Gastroesophageal sphincter (tissue), 4 donors: ENCODE measurements around the gene TMEM69. TPM values are rescaled to one million over a fixed set of nuclear protein-coding genes. Genes with fewer than 3 reads are reported as not detected.
"Not testable (repeated sequence)": the region's sequence is repeated elsewhere in the genome, so short reads cannot be mapped to it uniquely, and the experiment has no call there.

Experiments
- ATAC-seq: fragments of 150-250 bp; one replicate; pipeline ENCODE4 v1.9.1; 2016; ENCODE audit warnings: mild to moderate bottlenecking, moderate library complexity
- H3K27ac ChIP-seq, 4 donors: fragments of 200-600 bp; sonication (generic) in 3 of 4; 1 replicate in 3 of 4; 2 replicates in 1 of 4; pipeline ENCODE4 v1.5.1; 2016 to 2019
- H3K27me3 ChIP-seq: fragments of 200-600 bp; sonication (generic); one replicate; pipeline ENCODE4 v1.5.1; 2019
- H3K36me3 ChIP-seq, 2 donors: fragments of 200-600 bp; sonication (generic); one replicate each; pipeline ENCODE4 v1.5.1; 2019; ENCODE audit warnings: control low read depth in 1 of 2
- H3K4me1 ChIP-seq, 3 donors: fragments of 200-600 bp; sonication (generic); 1 replicate in 2 of 3; 2 replicates in 1 of 3; pipeline ENCODE4 v1.5.1; 2016 to 2019; ENCODE audit warnings: control low read depth in 2 of 3
- H3K4me3 ChIP-seq, 2 donors: fragments of 200-600 bp; sonication (generic); one replicate each; pipeline ENCODE4 v1.5.1; 2019; ENCODE audit warnings: mild to moderate bottlenecking in 1 of 2, moderate library complexity in 1 of 2
- H3K9me3 ChIP-seq, 3 donors: fragments of 200-600 bp; sonication (generic); one replicate each; pipeline ENCODE4 v1.5.1; 2017 to 2019; ENCODE audit warnings: control low read depth in 2 of 3
- EP300 ChIP-seq: sonication (generic); formaldehyde crosslinking; IDR thresholded peaks from one replicate; pipeline ENCODE4 v1.6.1; 2017; ENCODE audit warnings: antibody characterized with exemption, mild to moderate bottlenecking
- POLR2A ChIP-seq, 2 donors: fragments of 450-650 bp; IDR thresholded peaks; one replicate each; pipeline ENCODE4 v1.6.1; 2017; ENCODE audit warnings: antibody characterized with exemption in 2 of 2, mild to moderate bottlenecking in 2 of 2, moderate library complexity in 1 of 2
- POLR2AphosphoS5 ChIP-seq: sonication (generic); formaldehyde crosslinking; IDR thresholded peaks from one replicate; pipeline ENCODE4 v1.6.1; 2017; ENCODE audit warnings: antibody characterized with exemption
- WGBS, 2 donors: methylation state at CpG; one replicate each; pipeline ENCODE4 v1.1.5; 2018; ENCODE audit warnings: low coverage in 1 of 2; 5-methylcytosine and 5-hydroxymethylcytosine counted together
- total RNA-seq, 4 donors: library from RNA; depleted of rRNA; stranded (reverse); fragments of >200 nt; gene quantifications; one replicate each; pipeline ENCODE4 v1.1.0, GENCODE V29; 2016
- TF ChIP-seq, protein P1 (sequence below), 4 experiments: fragments of 200-600 bp in 2 of 4; fragments of 450-650 bp in 2 of 4; sonication (generic) in 1 of 4; IDR thresholded peaks; one replicate each; pipeline ENCODE4 v1.5.1; 2017 to 2019; ENCODE audit warnings: antibody characterized with exemption in 4 of 4, mild to moderate bottlenecking in 2 of 4, moderate library complexity in 2 of 4

Gene TMEM69
- total RNA-seq, 4 donors from 2014 or later, result 10.6 to 27.1 (median 21.9) TPM

DNA sequence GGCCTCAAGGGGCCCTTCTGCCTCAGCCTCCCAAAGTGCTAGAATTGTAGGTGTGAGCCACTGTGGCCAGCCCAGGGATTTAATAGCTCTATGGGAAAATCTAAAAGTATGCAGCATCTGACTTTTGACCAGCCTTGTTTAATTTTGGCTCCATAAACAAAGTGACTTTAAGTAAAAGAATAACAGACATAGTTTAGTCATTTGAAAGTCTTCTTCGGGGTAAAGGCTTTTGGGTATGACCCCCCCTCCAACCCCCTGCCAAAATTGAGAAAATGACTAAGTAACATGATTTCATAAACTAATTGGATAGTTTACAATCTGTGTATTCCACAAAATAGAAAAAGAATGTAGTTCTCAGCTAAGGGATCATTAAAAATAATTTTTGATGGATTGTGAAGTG lies 18.6 kb upstream of the TMEM69 start:
- WGBS, 2 donors, result 9 to 15% methylated on average over 1 of the region's 1 CpG
- peaks cover 2 to 78% (median 5%) of the 10 kb centered on the region in 3 donors for H3K4me1 ChIP-seq

DNA sequence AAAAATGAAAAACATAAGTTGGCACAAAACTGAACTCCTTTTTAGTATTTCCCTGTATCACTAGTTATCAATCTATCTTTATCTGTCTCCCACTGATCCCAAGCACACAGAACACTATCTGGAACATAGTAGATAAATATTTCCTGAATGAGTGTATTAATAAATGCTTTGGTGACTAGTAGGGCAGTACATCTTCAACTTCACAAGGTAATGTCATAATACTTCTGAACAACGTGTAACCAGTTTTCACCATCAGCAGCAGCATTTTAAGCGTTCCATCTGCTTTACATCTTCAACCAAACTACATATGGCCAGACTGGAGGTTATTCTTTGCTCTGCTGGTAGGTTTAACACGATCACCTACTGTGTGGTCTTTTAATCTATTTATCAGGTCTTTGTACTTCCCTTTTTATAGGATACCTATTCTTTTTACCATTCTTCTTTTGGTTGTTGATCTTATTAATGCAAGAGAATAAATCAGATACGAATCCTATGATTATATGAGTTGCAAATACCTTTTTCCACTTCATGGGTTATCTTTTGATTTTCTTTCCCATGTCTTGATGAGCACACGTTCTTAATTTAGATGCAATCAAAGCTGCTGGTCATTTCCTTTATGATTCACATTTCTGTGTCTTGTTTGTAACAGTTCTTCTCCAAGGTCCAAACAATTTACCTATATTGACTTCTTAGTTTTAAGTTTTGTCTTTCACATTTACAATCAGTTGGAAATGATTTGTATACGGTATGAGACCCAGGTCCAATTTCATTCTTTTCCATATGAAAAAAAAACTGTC lies 17.9 kb upstream of the TMEM69 start:
- WGBS, 2 donors, result 35 to 70% methylated on average over 6 of the region's 6 CpGs
- Histone ChIP-seq H3K4me3 (no peak overlapping the region), H3K27ac (no peak overlapping the region), H3K4me1 (peaks cover 2 to 85% (median 5%) of the 10 kb centered on the region in 3 donors), H3K27me3 (no peaks in the 10 kb centered on the region), H3K36me3 (no peaks in the 10 kb centered on the region), H3K9me3 (no peaks in the 10 kb centered on the region)
- no peak for ATAC-seq
- TF ChIP-seq, protein P1, sequence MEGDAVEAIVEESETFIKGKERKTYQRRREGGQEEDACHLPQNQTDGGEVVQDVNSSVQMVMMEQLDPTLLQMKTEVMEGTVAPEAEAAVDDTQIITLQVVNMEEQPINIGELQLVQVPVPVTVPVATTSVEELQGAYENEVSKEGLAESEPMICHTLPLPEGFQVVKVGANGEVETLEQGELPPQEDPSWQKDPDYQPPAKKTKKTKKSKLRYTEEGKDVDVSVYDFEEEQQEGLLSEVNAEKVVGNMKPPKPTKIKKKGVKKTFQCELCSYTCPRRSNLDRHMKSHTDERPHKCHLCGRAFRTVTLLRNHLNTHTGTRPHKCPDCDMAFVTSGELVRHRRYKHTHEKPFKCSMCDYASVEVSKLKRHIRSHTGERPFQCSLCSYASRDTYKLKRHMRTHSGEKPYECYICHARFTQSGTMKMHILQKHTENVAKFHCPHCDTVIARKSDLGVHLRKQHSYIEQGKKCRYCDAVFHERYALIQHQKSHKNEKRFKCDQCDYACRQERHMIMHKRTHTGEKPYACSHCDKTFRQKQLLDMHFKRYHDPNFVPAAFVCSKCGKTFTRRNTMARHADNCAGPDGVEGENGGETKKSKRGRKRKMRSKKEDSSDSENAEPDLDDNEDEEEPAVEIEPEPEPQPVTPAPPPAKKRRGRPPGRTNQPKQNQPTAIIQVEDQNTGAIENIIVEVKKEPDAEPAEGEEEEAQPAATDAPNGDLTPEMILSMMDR (IDR thresholded peaks at IDR 0.05), result no peak
- TF ChIP-seq POLR2AphosphoS5 (no peak), POLR2A (IDR thresholded peaks at IDR 0.05) (no peak), EP300 (no peak)

More for the DNA sequence above, 18.6 kb upstream of the TMEM69 start:
- no peak overlapping the region for H3K27ac ChIP-seq
- no peak for ATAC-seq
- H3K4me3 ChIP-seq, result no peak overlapping the region
- TF ChIP-seq, protein P1 (IDR thresholded peaks at IDR 0.05), result no peak
- no peak for TF ChIP-seq POLR2A (IDR thresholded peaks at IDR 0.05)
- no peak for TF ChIP-seq POLR2AphosphoS5
- no peak for TF ChIP-seq EP300
- no peaks in the 10 kb centered on the region for H3K9me3 ChIP-seq
- H3K36me3 ChIP-seq, result no peaks in the 10 kb centered on the region
- H3K27me3 ChIP-seq, result no peaks in the 10 kb centered on the region

DNA sequence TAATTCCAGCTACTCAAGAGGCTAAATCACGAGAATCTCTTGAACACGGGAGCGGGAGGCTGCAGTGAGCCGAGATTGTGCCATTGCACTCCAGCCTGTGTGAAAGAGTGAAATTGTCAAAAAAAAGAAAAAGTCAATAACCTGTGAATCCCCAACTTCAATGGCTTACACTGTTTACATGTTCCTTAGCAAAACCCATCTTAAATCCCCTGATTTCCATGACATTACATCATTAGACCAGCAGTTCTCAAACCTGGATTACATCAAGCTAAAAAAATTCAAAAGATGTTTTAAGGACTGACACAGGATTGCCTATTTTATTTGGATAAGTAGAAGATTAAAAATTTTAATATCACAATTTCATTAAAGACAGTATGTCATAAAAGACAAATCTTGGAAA lies 14.0 kb upstream of the TMEM69 start:
- no peaks in the 10 kb centered on the region for H3K9me3 ChIP-seq
- no peaks in the 10 kb centered on the region for H3K27me3 ChIP-seq
- 88 to 89% methylated on average over 4 of the region's 4 CpGs for WGBS, 2 donors
- no peak for ATAC-seq
- peaks cover 16 to 95% (median 17%) of the 10 kb centered on the region in 3 donors for H3K4me1 ChIP-seq
- H3K36me3 ChIP-seq, result no peaks in the 10 kb centered on the region
- no peak overlapping the region for H3K4me3 ChIP-seq
- TF ChIP-seq, protein P1 (IDR thresholded peaks at IDR 0.05), result no peak
- TF ChIP-seq POLR2A (IDR thresholded peaks at IDR 0.05) (no peak), POLR2AphosphoS5 (no peak), EP300 (no peak)
- H3K27ac ChIP-seq, result no peak overlapping the region

DNA sequence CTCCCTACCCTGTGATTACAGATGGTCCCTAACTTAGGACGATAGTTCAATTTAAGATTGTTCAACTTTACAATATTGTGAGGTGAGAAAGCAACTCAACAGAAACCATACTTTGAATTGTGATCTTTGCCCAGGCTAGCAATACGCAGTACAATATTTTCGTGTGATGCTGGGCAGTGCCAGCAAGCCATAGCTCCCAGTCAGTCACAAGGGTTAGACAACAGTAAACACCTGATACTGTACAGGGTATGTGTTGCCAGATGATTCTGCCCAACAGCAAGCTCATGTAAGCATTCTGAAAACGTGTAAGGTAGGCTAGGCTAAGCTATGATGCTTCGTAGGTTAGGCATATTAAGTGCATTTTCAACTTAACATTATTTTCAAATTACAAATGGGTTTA lies 13.5 kb upstream of the TMEM69 start:
- Histone ChIP-seq H3K9me3 (no peaks in the 10 kb centered on the region), H3K4me1 (peaks cover 15 to 95% (median 20%) of the 10 kb centered on the region in 3 donors), H3K4me3 (no peak overlapping the region), H3K27me3 (no peaks in the 10 kb centered on the region), H3K36me3 (no peaks in the 10 kb centered on the region), H3K27ac (no peak overlapping the region)
- TF ChIP-seq POLR2A (IDR thresholded peaks at IDR 0.05), result no peak
- TF ChIP-seq EP300, result no peak
- no peak for TF ChIP-seq POLR2AphosphoS5
- TF ChIP-seq, protein P1 (IDR thresholded peaks at IDR 0.05), result no peak
- ATAC-seq, result no peak
- 80 to 88% methylated on average over 5 of the region's 5 CpGs for WGBS, 2 donors

DNA sequence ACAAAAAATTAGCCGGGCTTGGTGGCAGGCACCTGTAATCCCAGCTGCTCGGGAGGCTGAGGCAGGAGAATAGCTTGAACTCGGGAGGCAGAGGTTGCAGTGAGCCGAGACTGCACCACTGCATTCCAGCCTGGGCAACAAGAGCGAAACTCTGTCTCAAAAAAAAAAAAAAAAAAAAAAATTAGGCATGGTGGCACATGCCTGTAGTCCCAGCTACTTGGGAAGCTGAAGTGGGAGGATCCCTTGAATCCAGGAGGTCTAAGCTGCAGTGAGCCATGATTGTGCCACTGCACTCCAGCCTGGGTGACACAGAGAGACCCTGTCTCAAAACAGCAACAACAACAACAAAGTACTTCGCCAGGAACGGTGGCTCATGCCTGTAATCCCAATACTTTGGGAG lies 11.4 kb upstream of the TMEM69 start:
- not testable (repeated sequence) for H3K27me3 ChIP-seq, H3K36me3 ChIP-seq, ATAC-seq, H3K27ac ChIP-seq, H3K9me3 ChIP-seq, H3K4me3 ChIP-seq
- peaks cover 20 to 98% (median 37%) of the 10 kb centered on the region in 3 donors for H3K4me1 ChIP-seq
- WGBS, 2 donors, result 93 to 94% methylated on average over 3 to 6 of the region's 7 CpGs
